IMR-90 (cell line): ENCODE data around the gene SDHA.
"Not testable (repeated sequence)": the region's sequence is repeated elsewhere in the genome, so short reads cannot be mapped to it uniquely, and the experiment has no call there.

Experiments used
- CEBPB ChIP-seq: IDR thresholded peaks from 2 replicates; pipeline ENCODE4 v1.6.1; 2012; ENCODE audit warnings: low read depth, low read length, improper control_type of control experiment
- CTCF ChIP-seq: conservative IDR thresholded peaks from 2 replicates; pipeline ENCODE4 v1.5.1; 2012; ENCODE audit warnings: mild to moderate bottlenecking, low read depth, low read length, improper control_type of control experiment
- MAFK ChIP-seq: IDR thresholded peaks from 2 replicates; pipeline ENCODE4 v1.6.1; 2012; ENCODE audit warnings: low read depth, low read length, improper control_type of control experiment
- MXI1 ChIP-seq: IDR thresholded peaks from 2 replicates; pipeline ENCODE4 v1.6.1; 2012; ENCODE audit warnings: low read depth, mild to moderate bottlenecking, low read length, moderate library complexity, borderline replicate concordance
- NFE2L2 ChIP-seq: fragments of 150-350 bp; IDR thresholded peaks from 2 replicates; pipeline ENCODE4 v1.6.1; 2016; ENCODE audit warnings: low read depth, mild to moderate bottlenecking, low read length
- POLR2A ChIP-seq: IDR thresholded peaks from 2 replicates; pipeline ENCODE4 v1.6.1; 2012; ENCODE audit warnings: mild to moderate bottlenecking, low read depth, low read length
- RAD21 ChIP-seq: IDR thresholded peaks from 2 replicates; pipeline ENCODE4 v1.6.1; 2012; ENCODE audit warnings: low read length, improper control_type of control experiment
- USF2 ChIP-seq: fragments of 150-350 bp; IDR thresholded peaks from 2 replicates; pipeline ENCODE4 v1.6.1; 2017; ENCODE audit warnings: mild to moderate bottlenecking, antibody characterized with exemption, low read length, low read depth
- TF ChIP-seq, protein P1 (sequence below): fragments of 150-350 bp; IDR thresholded peaks from 2 replicates; pipeline ENCODE4 v1.6.1; 2016; ENCODE audit warnings: low read depth, mild to moderate bottlenecking, low read length, moderate library complexity, borderline replicate concordance

- TF ChIP-seq, protein P1, sequence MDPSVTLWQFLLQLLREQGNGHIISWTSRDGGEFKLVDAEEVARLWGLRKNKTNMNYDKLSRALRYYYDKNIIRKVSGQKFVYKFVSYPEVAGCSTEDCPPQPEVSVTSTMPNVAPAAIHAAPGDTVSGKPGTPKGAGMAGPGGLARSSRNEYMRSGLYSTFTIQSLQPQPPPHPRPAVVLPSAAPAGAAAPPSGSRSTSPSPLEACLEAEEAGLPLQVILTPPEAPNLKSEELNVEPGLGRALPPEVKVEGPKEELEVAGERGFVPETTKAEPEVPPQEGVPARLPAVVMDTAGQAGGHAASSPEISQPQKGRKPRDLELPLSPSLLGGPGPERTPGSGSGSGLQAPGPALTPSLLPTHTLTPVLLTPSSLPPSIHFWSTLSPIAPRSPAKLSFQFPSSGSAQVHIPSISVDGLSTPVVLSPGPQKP: not testable (repeated sequence)
- not testable (repeated sequence) for TF ChIP-seq RAD21, CTCF, NFE2L2, POLR2A, MXI1, MAFK, CEBPB, USF2
Measured at GRCh38 chr5:296207-296606, 78.1 kb downstream of the SDHA start.
